Transverse colon (tissue), 4 donors: ENCODE results near the gene CCRL2.

Experiments used
- CTCF ChIP-seq, 5 experiments: fragments of 200-600 bp in 3 of 5; fragments of 450-650 bp in 2 of 5; sonication (generic) in 3 of 5; IDR thresholded peaks; 1 replicate in 2 of 5; 2 replicates in 3 of 5; pipeline ENCODE4 v1.5.1; 2016 to 2017; ENCODE audit warnings: antibody characterized with exemption in 5 of 5, inconsistent platforms in 3 of 5, mild to moderate bottlenecking in 2 of 5, moderate library complexity in 1 of 5
- EP300 ChIP-seq: sonication (generic); formaldehyde crosslinking; IDR thresholded peaks from one replicate; pipeline ENCODE4 v1.6.1; 2017; ENCODE audit warnings: antibody characterized with exemption, low read depth
- POLR2A ChIP-seq: fragments of 450-650 bp; IDR thresholded peaks from one replicate; pipeline ENCODE4 v1.6.1; 2016; ENCODE audit warnings: antibody characterized with exemption, mild to moderate bottlenecking, moderate library complexity
- POLR2AphosphoS5 ChIP-seq, 3 donors: sonication (generic); formaldehyde crosslinking; IDR thresholded peaks; one replicate each; pipeline ENCODE4 v1.6.1; 2016; ENCODE audit warnings: antibody characterized with exemption in 3 of 3

- no peak for TF ChIP-seq CTCF (IDR thresholded peaks at IDR 0.05)
- TF ChIP-seq EP300: no peak
- no peak for TF ChIP-seq POLR2AphosphoS5 (IDR thresholded peaks at IDR 0.05)
- TF ChIP-seq POLR2A: no peak
Observed at GRCh38 chr3:46433841-46434240, 26.8 kb downstream of the CCRL2 start.
